Measurements from ENCODE around the gene PODXL.

The PODXL gene

DNA sequence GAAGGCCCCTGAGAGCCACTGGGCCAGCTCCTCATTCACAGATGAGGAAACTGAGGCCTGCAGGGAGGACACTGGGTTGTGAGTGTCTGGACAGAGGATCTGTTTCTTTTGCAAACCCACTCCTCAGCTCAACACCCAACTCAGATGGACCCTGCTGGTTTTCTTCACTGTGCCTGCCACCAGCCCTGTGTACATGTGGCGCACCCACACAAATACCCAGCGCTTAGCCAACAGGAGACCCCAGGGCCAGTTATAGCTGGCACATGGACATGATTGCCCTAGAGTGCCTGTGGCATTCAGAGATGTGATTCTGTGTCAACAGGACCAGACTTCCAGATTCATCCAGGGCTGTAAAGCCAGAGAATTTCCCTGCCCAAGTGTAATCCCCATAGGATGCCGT, 12.4 kb downstream of the PODXL start:
- Histone ChIP-seq H2AFZ (ENCODE audit: low read length) (no peak overlapping the region), H3F3A (ENCODE audit: insufficient read depth, low read length) (no peaks in the 10 kb centered on the region), H3K79me2 (ENCODE audit: low read length) (no peaks in the 10 kb centered on the region), H4K20me1 (ENCODE audit: insufficient read depth, low read length) (no peaks in the 10 kb centered on the region), H3K27me3 (replicated peaks; ENCODE audit: insufficient read depth, low read length) (no peaks in the 10 kb centered on the region), H3K4me3 (ENCODE audit: low read length) (no peak overlapping the region), H3K4me2 (ENCODE audit: low read depth, low read length) (no peak overlapping the region), H3K9me3 (replicated peaks; ENCODE audit: insufficient read depth, low read length) (no peaks in the 10 kb centered on the region), H3K27ac (ENCODE audit: low read length) (no peak overlapping the region), H3K9ac (ENCODE audit: low read length) (no peak overlapping the region), H3K36me3 (replicated peaks; ENCODE audit: insufficient read depth, low read length) (no peaks in the 10 kb centered on the region), H3K9me2 (replicated peaks; ENCODE audit: insufficient read depth, low read length) (no peaks in the 10 kb centered on the region), H3K4me1 (ENCODE audit: low read length) (0 out of 2 replicates have a peak, but pooled peaks cover 5% of the 10 kb centered on the region)
- DNase-seq = no peak
- TF ChIP-seq, protein P1, sequence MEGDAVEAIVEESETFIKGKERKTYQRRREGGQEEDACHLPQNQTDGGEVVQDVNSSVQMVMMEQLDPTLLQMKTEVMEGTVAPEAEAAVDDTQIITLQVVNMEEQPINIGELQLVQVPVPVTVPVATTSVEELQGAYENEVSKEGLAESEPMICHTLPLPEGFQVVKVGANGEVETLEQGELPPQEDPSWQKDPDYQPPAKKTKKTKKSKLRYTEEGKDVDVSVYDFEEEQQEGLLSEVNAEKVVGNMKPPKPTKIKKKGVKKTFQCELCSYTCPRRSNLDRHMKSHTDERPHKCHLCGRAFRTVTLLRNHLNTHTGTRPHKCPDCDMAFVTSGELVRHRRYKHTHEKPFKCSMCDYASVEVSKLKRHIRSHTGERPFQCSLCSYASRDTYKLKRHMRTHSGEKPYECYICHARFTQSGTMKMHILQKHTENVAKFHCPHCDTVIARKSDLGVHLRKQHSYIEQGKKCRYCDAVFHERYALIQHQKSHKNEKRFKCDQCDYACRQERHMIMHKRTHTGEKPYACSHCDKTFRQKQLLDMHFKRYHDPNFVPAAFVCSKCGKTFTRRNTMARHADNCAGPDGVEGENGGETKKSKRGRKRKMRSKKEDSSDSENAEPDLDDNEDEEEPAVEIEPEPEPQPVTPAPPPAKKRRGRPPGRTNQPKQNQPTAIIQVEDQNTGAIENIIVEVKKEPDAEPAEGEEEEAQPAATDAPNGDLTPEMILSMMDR (IDR thresholded peaks at IDR 0.05; ENCODE audit: low read length) = no peak
- TF ChIP-seq EZH2 (optimal IDR thresholded peaks at IDR 0.05; ENCODE audit: low read depth, low read length) (no peak), EZH2phosphoT487 (IDR thresholded peaks at IDR 0.05; ENCODE audit: low read length) (no peak)

DNA sequence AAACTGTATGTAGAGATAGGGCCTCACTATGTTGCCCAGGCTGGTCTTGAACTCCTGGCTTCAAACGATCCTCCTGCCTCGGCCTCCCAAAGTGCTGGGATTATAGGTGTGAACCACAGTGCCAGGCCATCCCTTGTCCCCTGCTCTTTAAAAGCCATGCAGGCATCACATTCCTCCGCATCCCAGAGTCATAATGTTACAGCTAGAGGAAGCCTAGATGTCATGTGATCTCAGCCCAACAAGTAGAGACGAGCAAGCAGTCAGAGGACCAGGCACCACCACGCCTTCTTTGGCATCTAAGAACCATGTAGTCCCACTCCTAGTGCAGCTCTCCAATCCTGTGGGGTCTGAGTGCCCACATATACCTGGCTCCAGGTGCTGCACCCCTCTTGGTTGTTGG, 13.1 kb downstream of the PODXL start:
- Histone ChIP-seq H3F3A (ENCODE audit: insufficient read depth, low read length) (no peaks in the 10 kb centered on the region), H3K9ac (ENCODE audit: low read length) (no peak overlapping the region), H3K4me1 (ENCODE audit: low read length) (0 out of 2 replicates have a peak, but pooled peaks cover 5% of the 10 kb centered on the region), H3K27ac (ENCODE audit: low read length) (no peak overlapping the region), H2AFZ (ENCODE audit: low read length) (no peak overlapping the region), H4K20me1 (ENCODE audit: insufficient read depth, low read length) (no peaks in the 10 kb centered on the region), H3K36me3 (replicated peaks; ENCODE audit: insufficient read depth, low read length) (no peaks in the 10 kb centered on the region), H3K9me3 (replicated peaks; ENCODE audit: insufficient read depth, low read length) (no peaks in the 10 kb centered on the region), H3K79me2 (ENCODE audit: low read length) (no peaks in the 10 kb centered on the region), H3K9me2 (replicated peaks; ENCODE audit: insufficient read depth, low read length) (no peaks in the 10 kb centered on the region), H3K4me2 (ENCODE audit: low read depth, low read length) (no peak overlapping the region), H3K27me3 (replicated peaks; ENCODE audit: insufficient read depth, low read length) (no peaks in the 10 kb centered on the region), H3K4me3 (ENCODE audit: low read length) (no peak overlapping the region)
- TF ChIP-seq EZH2 (optimal IDR thresholded peaks at IDR 0.05; ENCODE audit: low read depth, low read length) (no peak), EZH2phosphoT487 (IDR thresholded peaks at IDR 0.05; ENCODE audit: low read length) (no peak)
- TF ChIP-seq, protein P1 (IDR thresholded peaks at IDR 0.05; ENCODE audit: low read length) = no peak
- no peak for DNase-seq

DNA sequence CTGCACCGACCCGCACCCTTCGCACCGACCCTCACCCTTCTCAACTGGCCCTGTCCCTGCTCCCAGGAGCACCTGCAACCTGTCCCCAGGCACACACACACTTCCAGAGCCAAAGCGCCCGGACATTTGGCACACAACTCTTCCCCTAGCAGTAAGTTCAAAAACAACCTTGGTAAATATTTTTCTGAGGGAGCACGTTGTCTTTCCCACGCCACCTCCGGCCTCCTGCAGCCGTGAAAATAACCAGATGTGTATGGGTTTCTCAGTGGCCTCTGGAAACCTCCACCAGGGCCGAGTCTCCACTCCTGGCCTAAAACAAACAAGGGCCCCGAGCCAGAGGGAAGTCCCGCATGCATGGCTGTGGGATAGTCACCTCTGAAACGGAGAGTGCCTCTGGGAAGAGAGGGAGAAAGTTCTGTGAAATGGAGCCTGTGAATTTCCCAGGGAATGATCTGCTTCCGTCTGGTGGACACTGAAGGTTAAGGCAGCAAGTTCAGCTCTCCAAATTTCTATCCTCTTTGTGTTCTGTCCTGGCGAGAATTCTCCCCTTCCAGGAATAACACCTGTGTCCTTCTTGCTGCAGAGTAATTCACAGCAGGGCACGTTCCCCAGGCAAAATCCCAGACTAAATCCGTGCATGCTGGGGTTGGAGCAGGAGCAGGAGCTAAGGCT, 15.8 kb downstream of the PODXL start:
- no peaks in the 10 kb centered on the region for H3K36me3 ChIP-seq (replicated peaks; ENCODE audit: insufficient read depth, low read length)
- H3K4me2 ChIP-seq (ENCODE audit: low read depth, low read length) = no peak overlapping the region
- TF ChIP-seq EZH2 (optimal IDR thresholded peaks at IDR 0.05; ENCODE audit: low read depth, low read length) (no peak), EZH2phosphoT487 (IDR thresholded peaks at IDR 0.05; ENCODE audit: low read length) (no peak)
- TF ChIP-seq, protein P1 (IDR thresholded peaks at IDR 0.05; ENCODE audit: low read length) = no peak

More for the DNA sequence above, 15.8 kb downstream of the PODXL start:
- Histone ChIP-seq H3K4me1 (ENCODE audit: low read length) (no peaks in the 10 kb centered on the region), H3K9me2 (replicated peaks; ENCODE audit: insufficient read depth, low read length) (no peaks in the 10 kb centered on the region), H4K20me1 (ENCODE audit: insufficient read depth, low read length) (no peaks in the 10 kb centered on the region), H3K27me3 (replicated peaks; ENCODE audit: insufficient read depth, low read length) (no peaks in the 10 kb centered on the region), H3F3A (ENCODE audit: insufficient read depth, low read length) (no peaks in the 10 kb centered on the region), H2AFZ (ENCODE audit: low read length) (no peak overlapping the region), H3K27ac (ENCODE audit: low read length) (no peak overlapping the region), H3K9me3 (replicated peaks; ENCODE audit: insufficient read depth, low read length) (no peaks in the 10 kb centered on the region), H3K9ac (ENCODE audit: low read length) (no peak overlapping the region), H3K79me2 (ENCODE audit: low read length) (no peaks in the 10 kb centered on the region), H3K4me3 (ENCODE audit: low read length) (no peak overlapping the region)
- no peak for DNase-seq

Measured in MM.1S (cell line).